NCI-H748 (cell line): ENCODE measurements around the gene RGP1.
A peak's percentile ranks its signal among the peaks of the same experiment; 100 is the strongest.

Source experiments
- DNase-seq: peaks from one replicate; lab custom pipeline; 2025; ENCODE audit not compliant: unreplicated experiment; lab: John Stamatoyannopoulos, UW

Gene RGP1

GRCh38 chr9:35719546-35719945 is 29.5 kb upstream of the RGP1 start:
- no peak for DNase-seq

DNA sequence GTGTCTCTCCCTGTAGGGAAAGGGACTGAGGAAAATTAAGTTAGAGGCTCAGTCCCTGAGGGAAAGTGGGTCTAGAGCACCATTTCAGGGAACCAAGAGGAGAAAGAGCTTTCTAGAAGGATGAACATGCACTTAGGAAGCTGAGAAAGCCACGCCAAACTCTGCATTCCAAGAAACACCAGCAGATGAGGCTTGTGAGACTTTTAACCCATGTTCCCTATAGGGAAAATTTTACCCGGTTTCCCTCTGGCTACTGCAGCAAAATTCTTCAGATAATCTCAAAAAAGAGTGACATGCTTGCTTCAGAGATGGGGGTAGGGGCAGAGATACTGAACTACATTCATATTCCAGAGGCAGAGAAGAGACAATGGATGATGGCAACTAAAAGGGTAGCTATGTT is 25.7 kb upstream of the RGP1 start:
- DNase-seq: no peak

DNA sequence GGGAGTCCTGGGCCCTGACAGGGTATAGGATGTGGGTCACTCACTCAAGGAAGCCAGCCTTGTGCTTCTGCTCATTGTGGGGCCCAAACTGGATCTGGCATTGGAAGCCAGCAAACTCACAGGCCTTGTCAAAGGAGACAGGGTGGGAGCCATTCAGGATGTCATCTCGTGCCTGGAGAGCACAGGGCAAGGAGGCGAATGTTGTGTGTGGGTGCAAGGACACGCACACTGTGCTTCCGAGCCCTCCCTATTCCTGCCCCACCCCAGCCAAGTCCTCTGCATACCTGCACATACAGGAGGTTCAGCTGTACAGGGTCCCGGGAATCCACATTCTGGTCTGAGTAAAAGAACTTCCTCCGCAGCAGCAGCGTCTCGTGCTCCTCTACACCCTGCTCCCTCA is 25.2 kb upstream of the RGP1 start:
- DNase-seq: no peak

GRCh38 chr9:35725362-35725761 is 23.7 kb upstream of the RGP1 start:
- no peak for DNase-seq

DNA sequence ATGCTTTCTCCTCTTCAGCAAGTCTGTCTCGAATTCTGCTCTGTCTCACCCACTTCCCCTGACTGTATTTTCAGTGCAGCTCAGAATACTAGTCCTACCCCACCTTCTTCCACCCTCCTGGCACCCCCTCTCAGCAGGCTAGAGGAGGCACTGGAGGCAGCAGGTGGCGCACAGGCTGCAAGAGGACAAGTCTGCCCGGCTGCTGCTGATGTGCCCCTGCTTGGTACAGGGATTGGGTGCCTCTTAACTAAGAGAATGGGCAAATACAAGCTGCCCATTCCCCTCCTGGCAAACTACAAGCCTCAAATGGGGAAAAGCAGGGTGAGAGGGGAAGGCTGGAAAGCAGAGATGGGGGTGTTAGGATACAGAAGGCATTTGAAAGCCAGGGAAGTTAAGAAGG is 22.2 kb upstream of the RGP1 start:
- DNase-seq: no peak

DNA sequence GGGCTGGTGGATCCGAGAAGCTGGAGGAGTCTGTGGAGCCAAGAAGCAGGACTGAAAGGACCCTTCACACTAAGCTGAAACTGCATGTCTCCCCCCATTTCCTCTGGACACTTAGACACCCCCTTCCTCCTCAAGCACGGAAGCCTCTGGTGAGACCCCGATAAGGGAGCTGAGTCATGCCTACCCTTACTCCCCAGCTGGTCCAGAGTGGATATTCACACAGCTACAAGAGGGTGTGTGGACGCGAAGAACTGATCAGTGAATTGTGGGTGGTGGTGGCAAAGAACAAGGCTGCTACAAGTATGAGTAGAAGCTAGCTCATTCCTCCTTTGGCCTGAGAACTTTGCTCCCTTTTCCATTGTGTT is 21.4 kb upstream of the RGP1 start:
- no peak for DNase-seq

DNA sequence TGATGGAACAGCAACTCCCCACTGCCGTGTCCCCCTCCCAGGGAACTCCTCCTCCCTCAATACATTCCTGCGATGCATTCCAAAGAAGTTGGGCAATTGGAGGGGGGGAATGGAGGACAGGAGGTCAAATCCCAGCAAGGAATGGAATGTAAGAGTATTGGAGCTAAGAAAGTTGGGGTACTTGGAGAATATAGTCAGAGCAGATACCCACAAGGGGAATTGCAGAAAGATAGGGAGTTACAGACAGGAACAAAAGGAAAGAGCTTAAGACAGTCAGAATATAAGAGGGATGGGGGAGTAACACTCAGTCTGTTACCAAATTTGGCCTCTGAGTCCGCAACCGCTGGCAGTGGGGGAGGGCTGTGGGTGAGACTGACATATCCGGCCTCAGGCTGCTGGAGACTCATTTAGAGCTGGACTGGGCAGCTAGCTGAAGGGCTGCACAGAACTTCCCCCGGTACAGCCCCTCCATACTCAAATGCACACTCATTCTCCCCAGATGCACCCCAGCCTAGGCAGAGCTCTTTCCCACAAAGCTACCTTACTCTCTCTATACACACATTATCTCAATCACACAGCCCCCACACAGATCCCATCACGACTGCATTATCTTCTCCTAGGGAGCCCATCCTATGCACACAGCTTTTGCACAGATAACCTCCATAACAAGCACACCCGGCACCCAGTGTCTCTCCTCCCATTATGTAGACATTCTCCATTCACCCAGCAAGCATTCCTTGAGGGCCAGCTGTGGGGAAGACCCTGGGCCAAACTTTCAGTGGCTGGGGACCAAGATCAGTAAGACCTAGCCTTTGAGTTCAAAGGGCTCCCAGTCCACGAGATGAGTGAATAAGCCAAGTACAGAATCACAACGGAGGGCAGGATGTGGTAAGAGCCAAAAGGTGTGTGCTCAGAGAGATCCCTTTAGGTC is 20.8 kb upstream of the RGP1 start:
- DNase-seq: no peak

- no peak for DNase-seq
Measured at GRCh38 chr9:35729101-35729500, 20.0 kb upstream of the RGP1 start.

DNA sequence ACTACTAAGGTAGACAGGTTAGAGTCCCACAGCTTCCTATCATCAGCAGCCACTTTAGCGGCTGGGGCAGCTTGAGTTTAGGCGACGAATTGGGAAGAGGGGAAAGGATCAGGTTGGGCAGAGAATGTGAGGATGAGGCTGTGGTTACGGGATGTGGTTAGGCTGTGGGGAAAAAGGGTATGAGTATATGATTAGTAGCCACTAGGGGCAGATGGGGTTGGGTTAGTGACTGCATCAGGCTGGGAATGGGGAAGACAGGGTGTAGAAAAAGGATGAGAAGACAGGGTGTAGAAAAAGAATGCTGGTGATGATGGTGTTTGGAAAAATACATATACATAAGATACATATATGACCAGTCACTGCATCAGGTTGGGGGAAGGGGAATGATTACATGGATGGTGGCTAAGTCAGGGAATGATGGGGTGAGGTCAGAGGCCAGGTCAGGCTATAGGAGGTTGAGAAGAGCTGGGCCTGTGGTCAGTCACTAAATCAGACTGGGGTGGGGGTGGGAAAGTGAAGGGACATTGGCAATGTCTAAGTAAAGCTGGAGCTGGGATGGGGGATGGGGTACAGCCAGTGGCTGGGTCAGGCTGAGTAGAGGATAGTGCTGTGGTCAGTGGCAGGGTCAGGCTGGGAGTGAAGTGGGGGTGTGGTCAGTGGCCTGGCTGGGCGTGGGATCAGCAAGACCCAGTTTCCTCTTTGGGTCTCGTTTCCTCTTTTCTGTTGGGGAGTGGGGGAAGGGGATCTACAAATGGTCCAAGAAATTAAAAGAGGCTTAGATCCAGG is 19.2 kb upstream of the RGP1 start:
- DNase-seq: peak; percentile 10

DNA sequence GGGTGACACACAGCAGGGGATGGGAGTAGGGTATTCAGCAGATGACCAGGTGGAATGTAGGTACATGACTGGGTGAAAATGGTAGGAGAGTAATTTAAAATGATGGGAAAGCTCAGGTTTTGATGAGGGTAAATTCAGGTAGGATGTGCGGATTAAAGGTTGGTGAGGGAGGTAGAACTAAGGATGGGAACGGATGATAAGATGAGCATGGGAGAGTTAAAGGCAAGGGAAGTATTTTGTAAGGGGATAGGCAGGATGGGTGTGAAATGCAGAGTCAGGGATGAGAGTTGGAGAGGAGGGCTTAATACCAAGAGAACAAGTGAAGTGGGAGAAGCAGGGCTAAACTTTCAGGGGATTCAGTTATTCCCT is 18.6 kb upstream of the RGP1 start:
- no peak for DNase-seq

GRCh38 chr9:35731415-35732184 is 17.5 kb upstream of the RGP1 start:
- DNase-seq: no peak

GRCh38 chr9:35732185-35732799 is 16.8 kb upstream of the RGP1 start, which contains the start of the genes CREB3 and TLN1:
Gene CREB3 (plus strand): TSS chr9:35732666. CDS start chr9:35732773, 107 bp downstream.
Gene TLN1 (minus strand): TSS chr9:35732195. CDS start chr9:35725694, 6,501 bp downstream.
- peak; percentile 100 for DNase-seq

GRCh38 chr9:35732800-35733541 is 16.1 kb upstream of the RGP1 start:
- DNase-seq: peak; percentile 67

DNA sequence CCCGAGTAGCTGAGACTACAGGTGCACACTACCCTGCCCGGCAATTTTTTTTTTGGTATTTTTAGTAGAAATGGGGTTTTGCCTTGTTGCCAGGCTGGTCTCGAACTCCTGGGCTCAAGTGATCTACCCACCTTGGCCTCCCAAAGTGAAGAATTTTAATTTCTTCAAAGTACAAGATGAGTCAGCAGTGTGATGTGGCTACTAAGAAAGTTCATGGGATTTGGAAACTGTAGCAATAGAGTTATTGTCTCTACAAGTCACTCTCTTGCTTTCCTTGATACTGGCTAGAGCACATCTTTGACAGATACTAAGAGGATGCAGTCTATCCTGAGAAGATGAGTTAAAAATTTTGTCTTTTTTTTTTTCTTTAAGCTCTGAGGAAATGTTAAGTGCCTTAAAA is 15.0 kb upstream of the RGP1 start:
- DNase-seq: no peak

DNA sequence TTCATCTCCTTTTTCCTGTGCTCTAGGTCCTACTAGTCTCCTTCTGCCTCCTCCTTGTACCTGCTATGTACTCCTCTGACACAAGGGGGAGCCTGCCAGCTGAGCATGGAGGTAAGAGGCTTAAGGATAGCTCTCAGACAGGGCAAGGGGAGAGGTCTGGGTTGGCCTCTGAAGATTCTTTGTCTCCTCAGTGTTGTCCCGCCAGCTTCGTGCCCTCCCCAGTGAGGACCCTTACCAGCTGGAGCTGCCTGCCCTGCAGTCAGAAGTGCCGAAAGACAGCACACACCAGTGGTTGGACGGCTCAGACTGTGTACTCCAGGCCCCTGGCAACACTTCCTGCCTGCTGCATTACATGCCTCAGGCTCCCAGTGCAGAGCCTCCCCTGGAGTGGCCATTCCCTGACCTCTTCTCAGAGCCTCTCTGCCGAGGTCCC is 12.9 kb upstream of the RGP1 start:
- peak; percentile 66 for DNase-seq

GRCh38 chr9:35737143-35737542 is 11.9 kb upstream of the RGP1 start:
- no peak for DNase-seq

- no peak for DNase-seq
Measured at GRCh38 chr9:35738186-35738585, 10.9 kb upstream of the RGP1 start.

GRCh38 chr9:35738924-35739323 is 10.2 kb upstream of the RGP1 start:
- no peak for DNase-seq

DNA sequence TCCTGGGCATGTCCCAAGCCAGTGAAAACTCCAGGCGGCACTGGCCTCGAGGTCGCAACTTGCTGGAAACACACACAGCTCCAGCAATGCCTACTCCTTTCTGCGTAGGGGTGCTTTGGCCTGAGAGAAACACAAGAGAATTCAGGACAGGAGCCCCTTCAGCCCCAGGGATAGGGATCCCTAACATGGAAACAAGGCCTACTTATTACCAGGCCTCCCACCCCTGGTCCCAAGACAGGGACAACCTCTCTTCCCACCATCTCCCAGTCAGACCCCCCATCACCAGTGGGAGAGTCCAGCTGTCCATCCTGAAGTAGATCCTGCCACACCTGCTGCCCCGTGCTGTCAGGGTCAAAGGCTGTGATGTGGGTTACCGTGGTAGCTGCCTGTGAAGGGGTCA is 8.8 kb upstream of the RGP1 start:
- no peak for DNase-seq

GRCh38 chr9:35741740-35742139 is 7.3 kb upstream of the RGP1 start:
- no peak for DNase-seq
